A673 (cell line): ENCODE data around the gene ADCY5. TPM values are rescaled to one million over a fixed set of nuclear protein-coding genes. Genes with fewer than 3 reads are reported as not detected.

Experiments
- BruUV-seq: library from RNA; stranded (reverse); fragments of 400-500 nt; replicated peaks from 2 replicates; lab custom pipeline; 2021; lab: Mats Ljungman, UMichigan
- CTCF ChIA-PET: fragments of 300-600 bp; sonication (Branson Sonifier 250); formaldehyde crosslinking; loops from one replicate; lab custom pipeline; 2022; ENCODE audit warnings: antibody characterized with exemption; lab: Charles Lee
- POLR2A ChIA-PET: fragments of 300-600 bp; sonication (Branson Sonifier 250); formaldehyde crosslinking; loops from one replicate; lab custom pipeline; 2022; ENCODE audit warnings: antibody characterized with exemption; ENCODE audit not compliant: low non-redundant PET; lab: Charles Lee
- DNase-seq: peaks from one replicate; pipeline ENCODE4 v3.0.0-alpha.2; 2015; ENCODE audit warnings: low spot score
- H3K27ac ChIP-seq: fragments of 200-600 bp; sonication (generic); 2 replicates; pipeline ENCODE4 v1.5.1; 2016; ENCODE audit warnings: mixed run types, low read depth, mild to moderate bottlenecking, mixed read lengths, antibody characterized with exemption, low read length; ENCODE audit not compliant: poor library complexity, severe bottlenecking
- H3K27me3 ChIP-seq: fragments of 200-600 bp; sonication (generic); replicated peaks from 2 replicates; pipeline ENCODE4 v1.6.1; 2017; ENCODE audit warnings: mixed run types, low read depth, mild to moderate bottlenecking, mixed read lengths, antibody characterized with exemption, low read length; ENCODE audit not compliant: insufficient read depth, poor library complexity
- H3K36me3 ChIP-seq: fragments of 200-600 bp; sonication (generic); 2 replicates; pipeline ENCODE4 v1.6.1; 2016; ENCODE audit warnings: mixed run types, mild to moderate bottlenecking, mixed read lengths, antibody characterized with exemption, low read length; ENCODE audit not compliant: insufficient read depth, poor library complexity, severe bottlenecking
- H3K4me1 ChIP-seq: fragments of 200-600 bp; sonication (generic); 2 replicates; pipeline ENCODE4 v1.6.1; 2017; ENCODE audit warnings: mixed run types, mild to moderate bottlenecking, mixed read lengths, antibody characterized with exemption, low read length; ENCODE audit not compliant: insufficient read depth, poor library complexity, severe bottlenecking
- H3K4me3 ChIP-seq: fragments of 200-600 bp; sonication (generic); 2 replicates; pipeline ENCODE4 v1.5.1; 2016; ENCODE audit warnings: low read depth, mixed run types, mild to moderate bottlenecking, mixed read lengths, low read length; ENCODE audit not compliant: poor library complexity, severe bottlenecking
- H3K9me3 ChIP-seq: fragments of 200-600 bp; sonication (generic); 2 replicates; pipeline ENCODE4 v1.6.1; 2016; ENCODE audit warnings: mixed run types, low read depth, mild to moderate bottlenecking, mixed read lengths, antibody characterized with exemption, low read length; ENCODE audit not compliant: poor library complexity, severe bottlenecking
- EZH2 ChIP-seq: fragments of 200-600 bp; sonication (generic); IDR thresholded peaks from 2 replicates; pipeline ENCODE4 v1.6.1; 2017; ENCODE audit warnings: borderline replicate concordance, low read depth, mild to moderate bottlenecking, mixed read lengths, antibody characterized with exemption, low read length; ENCODE audit not compliant: poor library complexity, severe bottlenecking
- intact Hi-C: fragments of 100-400 bp; cut with micrococcal nuclease; formaldehyde crosslinking; loops from one replicate; pipeline ENCODE4 v1.10.0; 2022; ENCODE audit not compliant: unreplicated experiment
- total RNA-seq: library from RNA; stranded (reverse); gene quantifications from 2 replicates; pipeline ENCODE4 v1.2.3, GENCODE V29; 2021
- TF ChIP-seq, protein P1 (sequence below): fragments of 300-800, 200-600 bp; sonication (generic); conservative IDR thresholded peaks from 2 replicates; pipeline ENCODE4 v1.5.1; 2017; ENCODE audit warnings: low read depth, mild to moderate bottlenecking, antibody characterized with exemption, low read length, moderate library complexity, mixed read lengths

The ADCY5 gene
- total RNA-seq, 1 experiment from 2014 or later = 0.21 TPM

- no peak for DNase-seq
- Histone ChIP-seq H3K36me3 (no peaks in the 10 kb centered on the region), H3K4me3 (no peak overlapping the region), H3K4me1 (no peaks in the 10 kb centered on the region), H3K27me3 (no peaks in the 10 kb centered on the region), H3K27ac (no peak overlapping the region), H3K9me3 (no peaks in the 10 kb centered on the region)
- intact Hi-C loops = no loop called here
- ChIA-PET CTCF (no interaction called here), POLR2A (no interaction called here)
- no TSS peak for BruUV-seq
- TF ChIP-seq EZH2 = no peak
- TF ChIP-seq, protein P1, sequence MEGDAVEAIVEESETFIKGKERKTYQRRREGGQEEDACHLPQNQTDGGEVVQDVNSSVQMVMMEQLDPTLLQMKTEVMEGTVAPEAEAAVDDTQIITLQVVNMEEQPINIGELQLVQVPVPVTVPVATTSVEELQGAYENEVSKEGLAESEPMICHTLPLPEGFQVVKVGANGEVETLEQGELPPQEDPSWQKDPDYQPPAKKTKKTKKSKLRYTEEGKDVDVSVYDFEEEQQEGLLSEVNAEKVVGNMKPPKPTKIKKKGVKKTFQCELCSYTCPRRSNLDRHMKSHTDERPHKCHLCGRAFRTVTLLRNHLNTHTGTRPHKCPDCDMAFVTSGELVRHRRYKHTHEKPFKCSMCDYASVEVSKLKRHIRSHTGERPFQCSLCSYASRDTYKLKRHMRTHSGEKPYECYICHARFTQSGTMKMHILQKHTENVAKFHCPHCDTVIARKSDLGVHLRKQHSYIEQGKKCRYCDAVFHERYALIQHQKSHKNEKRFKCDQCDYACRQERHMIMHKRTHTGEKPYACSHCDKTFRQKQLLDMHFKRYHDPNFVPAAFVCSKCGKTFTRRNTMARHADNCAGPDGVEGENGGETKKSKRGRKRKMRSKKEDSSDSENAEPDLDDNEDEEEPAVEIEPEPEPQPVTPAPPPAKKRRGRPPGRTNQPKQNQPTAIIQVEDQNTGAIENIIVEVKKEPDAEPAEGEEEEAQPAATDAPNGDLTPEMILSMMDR = no peak
Observed at GRCh38 chr3:123377243-123377740, 71.6 kb downstream of the ADCY5 start.

GRCh38 chr3:123376451-123377242, 72.2 kb downstream of the ADCY5 start:
- no peaks in the 10 kb centered on the region for H3K36me3 ChIP-seq
- no peak overlapping the region for H3K27ac ChIP-seq
- intact Hi-C loops = no loop called here
- no TSS peak for BruUV-seq
- no peaks in the 10 kb centered on the region for H3K9me3 ChIP-seq
- no peak for DNase-seq
- TF ChIP-seq, protein P1 = no peak
- TF ChIP-seq EZH2 = no peak
- H3K4me3 ChIP-seq = no peak overlapping the region
- ChIA-PET POLR2A (no interaction called here), CTCF (no interaction called here)
- H3K27me3 ChIP-seq = no peaks in the 10 kb centered on the region
- H3K4me1 ChIP-seq = no peaks in the 10 kb centered on the region

GRCh38 chr3:123375014-123375940, 73.6 kb downstream of the ADCY5 start:
- Histone ChIP-seq H3K36me3 (no peaks in the 10 kb centered on the region), H3K9me3 (no peaks in the 10 kb centered on the region), H3K27me3 (no peaks in the 10 kb centered on the region), H3K27ac (no peak overlapping the region), H3K4me1 (no peaks in the 10 kb centered on the region), H3K4me3 (no peak overlapping the region)
- no TSS peak for BruUV-seq
- ChIA-PET CTCF (no interaction called here), POLR2A (interaction anchor here (0.6 kb wide), 1 partner anchor 35 kb away, joined by 5 read pairs; no protein-coding TSS in a partner anchor)
- no peak for DNase-seq
- intact Hi-C loops = no loop called here
- no peak for TF ChIP-seq EZH2
- TF ChIP-seq, protein P1 = 0 out of 2 replicates have a peak, but pooled peaks have one; percentile 13
